K562 (cell line): ENCODE data around the gene WWTR1. TPM values are rescaled to one million over a fixed set of nuclear protein-coding genes. Genes with fewer than 3 reads are reported as not detected.

Source experiments
- ARID4B ChIP-seq: sonication (generic); formaldehyde crosslinking; IDR thresholded peaks from 2 replicates; pipeline ENCODE4 v1.8.0; 2022; ENCODE audit warnings: mild to moderate bottlenecking, missing genetic modification reagents
- CBFA2T3 ChIP-seq: fragments of 450-650 bp; IDR thresholded peaks from 2 replicates; pipeline ENCODE4 v1.6.1; 2017
- CHD1 ChIP-seq: fragments of 200-600 bp; sonication (generic); IDR thresholded peaks from one replicate; pipeline ENCODE4 v1.6.1; 2012; ENCODE audit warnings: mild to moderate bottlenecking, moderate library complexity, low read length, inconsistent platforms
- EGR1 ChIP-seq: fragments of 450-650 bp; conservative IDR thresholded peaks from 2 replicates; pipeline ENCODE4 v1.6.1; 2017; ENCODE audit warnings: mild to moderate bottlenecking
- FOXO4 ChIP-seq: fragments of 450-650 bp; formaldehyde crosslinking; IDR thresholded peaks from 2 replicates; pipeline ENCODE4 v1.4.0; 2020; ENCODE audit warnings: mild to moderate bottlenecking, moderate library complexity
- FUS ChIP-seq: fragments of 200-400 bp; formaldehyde crosslinking; optimal IDR thresholded peaks from 2 replicates; pipeline ENCODE3; 2017; ENCODE audit warnings: low read depth, low read length
- PTRF ChIP-seq: fragments of 450-650 bp; IDR thresholded peaks from 2 replicates; pipeline ENCODE4 v1.6.1; 2016; ENCODE audit warnings: mild to moderate bottlenecking, missing genetic modification characterization, missing compliant biosample characterization
- SMAD3 ChIP-seq: fragments of 450-650 bp; formaldehyde crosslinking; conservative IDR thresholded peaks from 2 replicates; pipeline ENCODE4 v1.4.0; 2020; ENCODE audit warnings: mild to moderate bottlenecking
- SRSF3 ChIP-seq: fragments of 200-400 bp; formaldehyde crosslinking; IDR thresholded peaks from 2 replicates; pipeline ENCODE4 v1.6.1; 2016; ENCODE audit warnings: mild to moderate bottlenecking, low read length, moderate library complexity; ENCODE audit not compliant: insufficient read depth
- TRIM28 ChIP-seq: fragments of 450-650 bp; IDR thresholded peaks from 2 replicates; pipeline ENCODE4 v1.6.1; 2017
- USF1 ChIP-seq: sonication (generic); formaldehyde crosslinking; IDR thresholded peaks from 2 replicates; pipeline ENCODE4 v1.9.0; 2022; ENCODE audit warnings: mild to moderate bottlenecking, missing genetic modification reagents
- ZNF232 ChIP-seq: sonication (generic); formaldehyde crosslinking; IDR thresholded peaks from 2 replicates; pipeline ENCODE4 v1.8.0; 2022; ENCODE audit warnings: mild to moderate bottlenecking, missing genetic modification reagents
- ZNF696 ChIP-seq: fragments of 250-450 bp; sonication (Bioruptor Pico); conservative IDR thresholded peaks from 2 replicates; pipeline ENCODE4 v1.4.0; 2020; ENCODE audit warnings: mild to moderate bottlenecking, moderate library complexity
- ZNF77 ChIP-seq: fragments of 250-450 bp; sonication (Bioruptor Pico); IDR thresholded peaks from 2 replicates; pipeline ENCODE4 v1.5.0; 2020
- polyA plus RNA-seq, 8 experiments: library from polyadenylated mRNA; depleted of rRNA in 4 of 8; stranded (reverse) in 5 of 8; unstranded in 3 of 8; fragments of >200 nt; fragmentation: Nextera tagmentation in 2 of 8; fragmentation: Illumina TruSeq in 1 of 8; extraction: Ambion mirVana in 2 of 8; extraction: Trizol in 1 of 8; gene quantifications; 2 replicates each; pipeline versions ENCODE4 v1.2.1 to v1.2.3, GENCODE V29; 2011 to 2014; ENCODE audit warnings: inconsistent platforms in 1 of 8, missing spikeins in 1 of 8
- total RNA-seq, 7 experiments: library from RNA; depleted of rRNA in 6 of 7; stranded (reverse); fragments of >200 nt in 6 of 7; fragmentation: Illumina TruSeq in 2 of 7; extraction: Trizol in 2 of 7; gene quantifications; 2 replicates each; pipeline versions ENCODE4 v1.2.1 to v1.2.3, GENCODE V29; 2011 to 2021; ENCODE audit warnings: low replicate concordance in 1 of 7

WWTR1 gene
- total and polyA plus RNA-seq, 9 of the 15 experiments (the other 6 are each of a cell fraction or from before 2014, with no cell fraction given), result 0.04 to 1.5 (median 0.60) TPM

GRCh38 chr3:149554826-149555225 is 103.0 kb downstream of the WWTR1 start (continued):
- TF ChIP-seq FUS, result no peak
- no peak for TF ChIP-seq ZNF232 (CRISPR knock-in tag)
- TF ChIP-seq ZNF696 (CRISPR knock-in tag), result no peak
- TF ChIP-seq FOXO4 (CRISPR knock-in tag), result no peak
- TF ChIP-seq EGR1, result no peak
- TF ChIP-seq USF1 (CRISPR knock-in tag), result no peak
- no peak for TF ChIP-seq CHD1
- no peak for TF ChIP-seq SMAD3 (CRISPR knock-in tag)
- no peak for TF ChIP-seq ARID4B (CRISPR knock-in tag)
- TF ChIP-seq SRSF3, result no peak
- no peak for TF ChIP-seq TRIM28
- no peak for TF ChIP-seq ZNF77 (CRISPR knock-in tag)
- no peak for TF ChIP-seq PTRF (tag)
- TF ChIP-seq CBFA2T3, result no peak
- TF ChIP-seq, all 486 proteins: peak for 0
